DLD1 (cell line): ENCODE measurements around the gene ATP6V1G1.

Experiments
- in situ Hi-C: cut with HindIII; loops from 2 replicates; pipeline ENCODE4 v1.10.0; 2017; ENCODE audit warnings: low sequenced_read_pairs

Gene ATP6V1G1

DNA sequence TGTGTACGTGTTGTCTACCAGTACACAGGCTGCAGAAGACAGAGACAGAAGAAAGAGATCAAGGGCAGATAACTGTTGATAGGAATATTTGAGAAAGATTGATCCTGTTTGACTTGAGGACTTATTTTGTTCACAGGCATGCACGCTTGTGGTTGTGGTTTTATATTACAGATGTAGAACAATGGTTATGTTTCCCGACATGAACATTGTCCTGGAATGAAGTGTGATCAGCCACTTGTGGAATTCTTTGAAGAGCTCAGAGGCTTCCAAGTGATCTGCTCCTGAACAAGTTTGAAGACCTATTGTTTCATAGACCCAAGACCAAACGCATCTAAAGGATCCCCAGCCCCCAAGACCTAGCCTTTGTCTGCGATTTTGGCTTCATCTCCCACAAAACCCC is 56.3 kb downstream of the ATP6V1G1 start:
- in situ Hi-C loops: no loop called here
